ENCODE results near the gene CAMTA1. TPM values are rescaled to one million over a fixed set of nuclear protein-coding genes. Genes with fewer than 3 reads are reported as not detected.

The CAMTA1 gene
- total and polyA plus RNA-seq, 9 of the 15 experiments (the other 6 are each of a cell fraction or from before 2014, with no cell fraction given) = 43.9 to 161 (median 65.9) TPM

DNA sequence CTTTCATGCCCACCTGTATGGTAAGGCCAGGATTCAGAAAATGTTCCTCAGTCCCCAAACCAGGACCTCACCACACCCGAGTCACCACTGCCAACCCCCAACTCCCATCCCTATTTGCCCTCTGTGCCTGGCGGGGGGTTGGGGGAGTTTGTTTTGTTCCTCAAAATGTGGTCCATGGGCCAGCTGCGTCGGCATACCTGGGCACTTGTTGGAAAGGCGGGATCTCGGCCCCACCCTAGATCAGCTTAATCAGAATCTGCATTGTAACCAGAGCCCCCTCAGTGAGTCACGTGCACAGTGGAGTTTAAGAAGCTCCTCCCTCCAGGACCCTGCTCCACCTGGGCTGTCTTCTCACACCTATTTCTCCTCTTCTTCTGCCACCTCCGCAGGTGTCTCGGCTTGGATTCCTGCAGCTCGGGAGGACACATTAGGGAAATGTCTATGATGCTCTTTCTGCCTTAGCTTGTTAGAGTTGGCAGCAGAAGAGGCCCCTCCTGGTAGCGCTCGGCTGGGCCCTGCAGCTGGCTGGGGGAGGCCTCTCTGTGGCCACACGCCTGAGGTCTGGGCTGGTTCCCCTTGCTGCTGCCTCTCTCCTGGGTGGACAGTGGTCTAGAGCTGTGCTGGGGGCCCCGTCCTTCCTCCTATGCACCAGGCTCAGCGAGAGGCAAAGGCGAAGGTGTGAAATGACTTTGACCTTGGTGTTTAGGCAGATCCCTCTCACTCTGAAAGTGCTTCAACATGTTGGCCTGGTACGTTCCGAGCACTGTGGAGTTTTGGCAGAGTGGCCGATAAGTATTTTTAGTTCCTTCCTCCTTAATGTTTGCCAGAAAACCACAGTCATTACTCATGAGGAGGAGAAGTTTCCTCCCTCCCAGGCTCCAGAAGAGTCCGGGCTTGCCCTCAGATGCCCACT lies 41.8 kb upstream of the CAMTA1 start (continued):
- TF ChIP-seq, protein P1, sequence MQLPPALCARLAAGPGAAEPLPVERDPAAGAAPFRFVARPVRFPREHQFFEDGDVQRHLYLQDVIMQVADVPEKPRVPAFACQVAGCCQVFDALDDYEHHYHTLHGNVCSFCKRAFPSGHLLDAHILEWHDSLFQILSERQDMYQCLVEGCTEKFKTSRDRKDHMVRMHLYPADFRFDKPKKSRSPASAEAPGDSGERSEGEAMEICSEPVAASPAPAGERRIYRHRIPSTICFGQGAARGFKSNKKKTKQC (CRISPR knock-in tag; IDR thresholded peaks at IDR 0.05) = 0 out of 2 replicates have a peak, but pooled peaks have one; percentile 34
- TF ChIP-seq MED1 (CRISPR knock-in tag; IDR thresholded peaks at IDR 0.05; ENCODE audit: borderline replicate concordance) = no peak
- TF ChIP-seq SNIP1 (IDR thresholded peaks at IDR 0.05; ENCODE audit: low read depth) = no peak
- no peak for TF ChIP-seq PTTG1 (tag; IDR thresholded peaks at IDR 0.05; ENCODE audit: low read depth)
- TF ChIP-seq SP1 (CRISPR knock-in tag; IDR thresholded peaks at IDR 0.05) = no peak
- TF ChIP-seq CREB1 (IDR thresholded peaks at IDR 0.05) = no peak
- no peak for TF ChIP-seq CREB1 (CRISPR knock-in tag; IDR thresholded peaks at IDR 0.05)
- 0 out of 2 replicates have a peak, but pooled peaks have one; percentile 25 for TF ChIP-seq L3MBTL2 (IDR thresholded peaks at IDR 0.05)
- no peak for TF ChIP-seq TCFL5 (CRISPR knock-in tag; conservative IDR thresholded peaks at IDR 0.05)
- TF ChIP-seq NCOR1 (IDR thresholded peaks at IDR 0.05) = no peak
- TF ChIP-seq ZNF695 (CRISPR knock-in tag; IDR thresholded peaks at IDR 0.05) = no peak
- no peak for TF ChIP-seq TCF3 (CRISPR knock-in tag; IDR thresholded peaks at IDR 0.05)
- no peak for TF ChIP-seq HMG20A (CRISPR knock-in tag; conservative IDR thresholded peaks at IDR 0.05)
- no peak for TF ChIP-seq KAT7 (CRISPR knock-in tag; IDR thresholded peaks at IDR 0.05; ENCODE audit: borderline replicate concordance)
- no peak for TF ChIP-seq NR2C2 (CRISPR knock-in tag; IDR thresholded peaks at IDR 0.05)
- TF ChIP-seq NR2C2 (tag; IDR thresholded peaks at IDR 0.05) = no peak
- no peak for TF ChIP-seq TSHZ1 (CRISPR knock-in tag; IDR thresholded peaks at IDR 0.05)
- no peak for TF ChIP-seq ZNF764 (CRISPR knock-in tag; IDR thresholded peaks at IDR 0.05; ENCODE audit: low read depth)
- no peak for TF ChIP-seq MAFK (IDR thresholded peaks at IDR 0.05; ENCODE audit: low read length)
- no peak for TF ChIP-seq WHSC1 (IDR thresholded peaks at IDR 0.05; ENCODE audit: low read length)
- TF ChIP-seq JUND (IDR thresholded peaks at IDR 0.05; ENCODE audit: borderline replicate concordance, low read depth, low read length) = peak; percentile 20; the same call in 1 of the 2 replicates
- TF ChIP-seq JUND (tag; IDR thresholded peaks at IDR 0.05; ENCODE audit: borderline replicate concordance, low read depth, low read length) = no peak; the same call in 2 of the 3 replicates
- no peak for TF ChIP-seq MCM5 (IDR thresholded peaks at IDR 0.05; ENCODE audit: low read depth)
- no peak for TF ChIP-seq TCF7L2 (IDR thresholded peaks at IDR 0.05; ENCODE audit: low read depth, low read length)
- TF ChIP-seq ZNF316 (IDR thresholded peaks at IDR 0.05) = no peak
- no peak for TF ChIP-seq THRA (IDR thresholded peaks at IDR 0.05)
